NCI-H2171 (cell line): Measurements from ENCODE around the gene RAET1L.
A peak's percentile ranks its signal among the peaks of the same experiment; 100 is the strongest.
"Not testable (repeated sequence)": the region's sequence is repeated elsewhere in the genome, so short reads cannot be mapped to it uniquely, and the experiment has no call there.

Experiments
- DNase-seq: peaks from one replicate; lab custom pipeline; 2025; lab: John Stamatoyannopoulos, UW

Gene RAET1L

DNA sequence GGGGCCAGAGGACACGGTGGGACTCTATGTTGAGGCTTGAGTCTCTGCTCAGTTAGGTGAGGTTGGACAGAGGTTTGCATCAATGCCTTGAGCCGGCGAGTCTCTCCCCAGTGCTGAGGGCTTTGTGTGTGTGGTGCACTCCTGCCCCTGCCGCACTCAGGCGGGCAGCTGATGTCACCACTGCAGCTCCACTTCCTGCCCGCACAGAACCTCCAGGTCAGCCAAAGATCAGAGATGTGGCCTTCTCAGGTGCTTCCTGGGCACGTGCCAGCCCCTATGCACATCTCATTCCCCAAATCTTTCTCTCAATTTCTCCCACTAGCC lies 33.9 kb downstream of the RAET1L start:
- DNase-seq: not testable (repeated sequence)

DNA sequence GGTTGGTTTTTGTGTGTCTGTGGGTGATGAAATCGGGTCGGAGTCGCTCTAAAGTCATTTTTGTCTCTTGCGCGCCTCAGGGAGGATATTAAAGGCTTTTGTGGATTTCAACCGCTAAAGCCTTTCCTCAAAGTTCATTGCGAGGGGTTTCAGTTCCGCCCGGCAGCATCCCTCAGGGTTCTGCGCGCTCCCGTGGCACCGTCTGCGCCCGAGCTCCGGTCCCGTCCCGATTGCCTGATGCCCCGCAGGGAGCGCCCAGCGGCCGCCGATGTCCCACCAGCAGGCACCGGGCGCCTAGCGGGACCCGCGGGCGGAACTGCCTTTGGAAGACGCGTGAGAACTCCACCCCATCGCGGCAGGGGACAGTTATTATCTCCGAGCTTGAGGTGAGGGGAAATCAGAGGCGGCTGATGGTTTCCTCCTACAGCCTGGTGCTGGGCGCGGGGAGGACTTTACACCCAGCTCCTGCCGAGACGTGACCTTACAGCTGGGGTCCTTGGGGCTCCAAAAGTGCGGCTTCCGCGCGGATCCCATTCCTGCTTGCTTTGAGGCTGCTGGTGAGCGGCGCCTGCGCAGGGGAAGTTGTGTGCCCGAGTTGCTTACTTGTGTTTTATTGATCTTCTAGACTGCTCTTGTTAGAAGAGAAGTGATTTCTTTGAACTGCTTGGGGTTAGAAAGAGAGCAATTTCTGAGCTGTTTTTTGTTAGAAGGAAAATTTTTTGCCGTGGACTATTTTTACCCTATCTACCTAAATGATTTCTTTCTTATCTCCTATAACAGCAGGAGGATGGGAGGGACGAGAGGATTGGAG lies 34.5 kb downstream of the RAET1L start:
- DNase-seq: no peak

DNA sequence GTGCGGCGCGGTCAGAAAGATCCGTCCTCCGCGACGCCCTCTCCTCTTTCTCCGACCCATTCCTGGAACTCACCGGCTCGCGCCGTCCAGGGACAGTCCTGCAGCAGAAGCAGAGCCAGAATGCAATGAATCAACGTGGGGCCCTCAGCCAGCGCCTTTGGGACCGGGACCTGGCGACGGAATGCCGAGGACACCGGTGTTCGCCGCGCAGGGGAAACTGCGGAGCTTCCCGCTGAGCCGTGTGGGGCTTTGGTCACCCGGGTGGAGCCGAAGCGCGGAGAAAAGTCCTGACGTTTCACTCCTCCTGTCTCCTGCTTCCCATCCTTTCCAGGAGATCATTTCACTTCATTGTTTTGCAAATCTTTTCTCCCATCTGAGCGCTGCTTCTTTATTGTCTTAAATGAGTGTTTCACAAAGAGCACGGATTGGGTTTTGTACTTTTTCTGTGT lies 35.1 kb downstream of the RAET1L start:
- no peak for DNase-seq

GRCh38 chr6:149988550-149989346 lies 36.6 kb downstream of the RAET1L start:
- no peak for DNase-seq

DNA sequence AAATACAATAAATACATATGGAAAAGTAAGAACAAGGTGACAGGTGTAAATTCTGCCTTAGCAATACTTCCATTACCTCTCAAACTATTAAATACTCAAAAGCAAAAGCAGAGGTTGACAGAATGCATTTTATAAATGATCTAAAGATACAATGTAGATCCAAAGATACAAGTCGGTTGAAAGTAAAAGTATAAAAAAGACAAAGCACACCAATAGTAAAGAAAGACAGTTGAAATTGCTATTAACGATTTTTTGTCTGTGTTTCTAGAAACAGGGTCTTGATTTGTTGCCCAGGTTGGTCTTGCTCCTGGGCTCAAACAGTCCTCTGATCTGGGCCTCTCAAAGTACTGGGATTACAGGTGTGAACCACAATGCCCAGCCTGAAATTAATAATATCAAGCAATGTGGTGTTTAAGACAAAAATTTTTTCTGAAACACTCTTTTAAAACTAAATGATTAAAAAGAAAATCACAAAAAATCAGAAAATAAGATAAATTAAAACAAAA lies 37.7 kb downstream of the RAET1L start:
- no peak for DNase-seq

DNA sequence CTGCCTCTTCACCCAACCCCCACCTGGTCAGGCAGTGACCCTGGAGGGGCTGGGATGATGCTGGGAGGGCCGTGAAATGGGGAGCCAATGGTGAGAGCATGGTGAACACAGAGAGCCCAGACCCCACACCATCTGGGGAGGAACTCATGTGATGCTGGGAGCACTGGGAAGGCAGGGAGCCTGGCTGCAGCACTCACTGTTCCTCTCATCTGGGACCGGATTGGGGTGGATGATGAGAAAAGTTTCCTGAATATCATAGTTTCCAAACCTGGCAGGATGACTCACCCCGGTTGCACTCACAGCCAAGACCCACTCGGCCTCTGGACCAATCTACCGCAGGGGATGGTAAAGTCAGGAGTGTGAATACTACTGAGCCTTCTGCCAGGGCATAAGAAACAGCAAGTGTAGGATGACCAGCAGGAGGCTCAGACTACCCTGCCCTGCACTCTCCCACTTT lies 39.8 kb downstream of the RAET1L start:
- no peak for DNase-seq

- DNase-seq: no peak
These were observed 40.6 kb downstream of the RAET1L start for GRCh38 chr6:149984773-149985172.

GRCh38 chr6:149983145-149983544 lies 42.2 kb downstream of the RAET1L start:
- DNase-seq: peak; percentile 46

GRCh38 chr6:149979293-149979692 lies 46.0 kb downstream of the RAET1L start:
- DNase-seq: no peak

- no peak for DNase-seq
These were observed 46.7 kb downstream of the RAET1L start for GRCh38 chr6:149978610-149979009.

DNA sequence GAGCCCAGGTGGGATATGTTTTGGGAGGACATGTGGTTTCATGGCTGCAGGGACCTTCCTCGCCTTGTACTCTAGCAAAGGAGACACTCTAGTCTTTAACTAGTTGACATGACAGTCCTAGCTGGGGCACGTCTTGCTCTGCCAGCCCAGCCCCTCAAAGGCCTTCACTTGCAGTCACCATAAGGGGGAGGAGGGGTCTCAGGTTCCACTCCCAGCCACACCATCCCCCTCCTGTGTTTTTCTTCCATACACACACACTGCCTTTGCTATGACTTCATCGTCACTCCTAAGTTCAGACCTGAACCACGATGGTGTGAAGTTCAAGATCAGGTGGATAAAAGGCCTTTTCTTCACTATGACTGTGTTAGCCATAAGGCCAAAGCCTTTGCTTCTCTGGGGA lies 48.1 kb downstream of the RAET1L start:
- DNase-seq: no peak

GRCh38 chr6:149975400-149975799 lies 49.9 kb downstream of the RAET1L start:
- no peak for DNase-seq

GRCh38 chr6:149974825-149975224 lies 50.5 kb downstream of the RAET1L start:
- no peak for DNase-seq

- DNase-seq: not testable (repeated sequence)
These were observed 50.9 kb downstream of the RAET1L start for GRCh38 chr6:149974394-149974793.

GRCh38 chr6:149969635-149970034 lies 55.7 kb downstream of the RAET1L start:
- no peak for DNase-seq

DNA sequence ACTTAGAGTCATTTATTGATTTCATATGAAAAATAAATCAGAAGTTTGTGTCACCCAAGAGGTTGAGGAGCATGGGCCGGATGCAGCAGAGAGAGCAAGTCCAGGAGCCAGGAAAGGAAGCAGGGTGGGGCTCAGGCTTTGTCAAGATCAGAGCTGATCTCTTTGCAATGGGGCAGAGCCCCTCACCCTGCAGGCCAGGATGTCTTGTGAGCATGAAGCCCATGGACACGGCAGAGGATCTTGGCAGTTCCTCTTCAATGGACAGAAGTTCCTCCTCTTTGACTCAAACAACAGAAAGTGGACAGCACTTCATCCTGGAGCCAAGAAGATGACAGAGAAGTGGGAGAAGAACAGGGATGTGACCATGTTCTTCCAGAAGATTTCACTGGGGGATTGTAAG lies 56.4 kb downstream of the RAET1L start:
- not testable (repeated sequence) for DNase-seq
